GM12878 (cell line): ENCODE measurements around the gene SCN8A. TPM values are rescaled to one million over a fixed set of nuclear protein-coding genes. Genes with fewer than 3 reads are reported as not detected.

ENCODE experiments used
- ATAC-seq: fragments of 200-7000 bp; cut with Tn5 transposase; 3 replicates; pipeline ENCODE4 v1.9.1; 2020; ENCODE audit warnings: mild to moderate bottlenecking, moderate library complexity
- BruUV-seq: library from RNA; stranded (reverse); fragments of 400-500 nt; replicated peaks from 2 replicates; lab custom pipeline; 2021; lab: Mats Ljungman, UMichigan
- CTCF ChIA-PET: fragments of 300-600 bp; sonication (Branson Sonifier 250); formaldehyde crosslinking; extraction: SDS; loops from one replicate; lab custom pipeline; 2021; ENCODE audit warnings: inconsistent platforms; lab: Yijun Ruan, JAX
- POLR2A ChIA-PET: fragments of 350-600 bp; formaldehyde crosslinking; extraction: SDS; loops from one replicate; lab custom pipeline; 2021; ENCODE audit warnings: inconsistent platforms; lab: Charles Lee
- RAD21 ChIA-PET: fragments of 300-600 bp; sonication (Branson Sonifier 250); formaldehyde crosslinking; loops from one replicate; lab custom pipeline; 2023; ENCODE audit warnings: antibody characterized with exemption; ENCODE audit not compliant: unreplicated experiment; lab: Charles Lee
- SMC1A ChIA-PET: fragments of 300-600 bp; sonication (Branson Sonifier 250); formaldehyde crosslinking; loops from one replicate; lab custom pipeline; 2023; ENCODE audit not compliant: unreplicated experiment, uncharacterized antibody; lab: Charles Lee
- DNase-seq: peaks from one replicate; pipeline ENCODE4 v3.0.0-alpha.2; 2011; ENCODE audit warnings: low read depth, low spot score
- FAIRE-seq: peaks from 3 replicates; lab custom pipeline; 2011; peaks lifted over from hg19 to GRCh38; lab: Jason Lieb, UNC
- H2AFZ ChIP-seq: 2 replicates; pipeline ENCODE4 v1.6.0; 2011; ENCODE audit warnings: low read depth, low read length, control low read depth; ENCODE audit not compliant: control insufficient read depth
- H3K27ac ChIP-seq: 2 replicates; pipeline ENCODE4 v1.5.1; 2011; ENCODE audit warnings: control low read depth; ENCODE audit not compliant: control insufficient read depth, insufficient read depth
- H3K27me3 ChIP-seq, 2 experiments: replicated peaks in 1 of 2; 2 replicates each; pipeline versions ENCODE4 v1.6.0 to v1.6.1; 2011; ENCODE audit warnings: low read length in 1 of 2; ENCODE audit not compliant: control insufficient read depth in 2 of 2, insufficient read depth in 2 of 2
- H3K36me3 ChIP-seq, 2 experiments: 2 replicates each; pipeline ENCODE4 v1.5.1; 2011; ENCODE audit warnings: low read length in 1 of 2; ENCODE audit not compliant: control insufficient read depth in 2 of 2, insufficient read depth in 2 of 2
- H3K4me1 ChIP-seq: 2 replicates; pipeline ENCODE4 v1.6.1; 2011; ENCODE audit warnings: mild to moderate bottlenecking, low read length, moderate library complexity, mixed read lengths; ENCODE audit not compliant: control insufficient read depth, insufficient read depth
- H3K4me2 ChIP-seq: 2 replicates; pipeline ENCODE4 v1.6.0; 2011; ENCODE audit warnings: control low read depth; ENCODE audit not compliant: control insufficient read depth, insufficient read depth
- H3K4me3 ChIP-seq: fragments of 200-600 bp; sonication (generic); 2 replicates; pipeline ENCODE4 v1.5.1; 2016
- H3K79me2 ChIP-seq: 2 replicates; pipeline ENCODE4 v1.6.0; 2011; ENCODE audit warnings: low read length; ENCODE audit not compliant: control insufficient read depth, insufficient read depth
- H3K9ac ChIP-seq: 2 replicates; pipeline ENCODE4 v1.8.0; 2011; ENCODE audit warnings: low read length, control low read depth, mixed read lengths; ENCODE audit not compliant: control insufficient read depth, insufficient read depth
- H3K9me3 ChIP-seq: replicated peaks from 3 replicates; pipeline ENCODE4 v1.5.1; 2011; ENCODE audit warnings: mild to moderate bottlenecking, low read length; ENCODE audit not compliant: control insufficient read depth, insufficient read depth
- H4K20me1 ChIP-seq: 2 replicates; pipeline ENCODE4 v1.6.0; 2011; ENCODE audit not compliant: control insufficient read depth, insufficient read depth
- BACH1 ChIP-seq: fragments of 450-650 bp; IDR thresholded peaks from 2 replicates; pipeline ENCODE4 v1.6.1; 2017; ENCODE audit warnings: mild to moderate bottlenecking, borderline replicate concordance
- POLR2AphosphoS2 ChIP-seq: IDR thresholded peaks from 2 replicates; pipeline ENCODE4 v1.6.1; 2011; ENCODE audit warnings: low read depth, mild to moderate bottlenecking, low read length, improper control_type of control experiment, moderate library complexity
- RFX5 ChIP-seq: IDR thresholded peaks from 2 replicates; pipeline ENCODE4 v1.6.1; 2011; ENCODE audit warnings: low read depth, low read length, improper control_type of control experiment
- SKIL ChIP-seq: fragments of 450-650 bp; IDR thresholded peaks from 2 replicates; pipeline ENCODE4 v1.6.1; 2017; ENCODE audit warnings: mild to moderate bottlenecking, low read depth, inconsistent platforms; ENCODE audit not compliant: poor library complexity, severe bottlenecking
- TAF1 ChIP-seq: IDR thresholded peaks from 2 replicates; pipeline ENCODE4 v1.6.1; 2011; ENCODE audit warnings: mild to moderate bottlenecking, low read depth, low read length, borderline replicate concordance
- WGBS: methylation state at CpG from one replicate; pipeline ENCODE4 v1.1.6; 2016; ENCODE audit warnings: low lambda C conversion rate; ENCODE audit not compliant: insufficient replicate concordance, insufficient coverage; ENCODE audit errors: missing lambda C conversion rate; 5-methylcytosine and 5-hydroxymethylcytosine counted together
- in situ Hi-C: fragments of 300-500 bp; cut with MboI; formaldehyde crosslinking; loops from 9 replicates; pipeline ENCODE4 v1.14.3; 2018; ENCODE audit warnings: mixed read lengths
- intact Hi-C: fragments of 100-400 bp; cut with micrococcal nuclease; formaldehyde crosslinking; loops from one replicate; pipeline ENCODE4 v1.14.2; 2022; ENCODE audit not compliant: unreplicated experiment
- polyA plus RNA-seq, 11 experiments: library from polyadenylated mRNA; depleted of rRNA in 4 of 11; unstranded in 6 of 11; stranded (reverse) in 5 of 11; fragments of >200 nt; fragmentation: Nextera tagmentation in 4 of 11; fragmentation: Illumina TruSeq in 1 of 11; extraction: Ambion mirVana in 4 of 11; extraction: Trizol in 1 of 11; gene quantifications; 1 replicate in 1 of 11; 2 replicates in 10 of 11; pipeline versions ENCODE4 v1.2.1 to v1.2.3, GENCODE V29; 2011 to 2016; ENCODE audit warnings: inconsistent platforms in 2 of 11, missing spikeins in 2 of 11, low read depth in 1 of 11
- total RNA-seq, 4 experiments: library from RNA; depleted of rRNA in 3 of 4; stranded (reverse); fragments of >200 nt in 3 of 4; fragmentation: Illumina TruSeq in 1 of 4; extraction: Trizol in 1 of 4; gene quantifications; 2 replicates each; pipeline versions ENCODE4 v1.2.1 to v1.2.3, GENCODE V29; 2013 to 2021

The SCN8A gene
- total and polyA plus RNA-seq, 10 of the 15 experiments (the other 5 are each of a cell fraction or from before 2014, with no cell fraction given), result 0.02 to 0.23 (median 0.06) TPM; not detected in 2

GRCh38 chr12:51687177-51687576, 96.1 kb downstream of the SCN8A start:
- Histone ChIP-seq H3K4me3 (no peak overlapping the region), H3K4me1 (no peaks in the 10 kb centered on the region), H3K27me3 (no peaks in the 10 kb centered on the region; a peak in 3 of 4 replicates), H3K4me2 (no peak overlapping the region), H3K27ac (no peak overlapping the region), H3K9ac (no peak overlapping the region), H3K9me3 (no peaks in the 10 kb centered on the region), H3K36me3 (no peaks in the 10 kb centered on the region), H2AFZ (no peak overlapping the region), H4K20me1 (no peaks in the 10 kb centered on the region), H3K79me2 (no peaks in the 10 kb centered on the region)
- ChIA-PET CTCF (no interaction called here), RAD21 (no interaction called here), SMC1A (no interaction called here), POLR2A (no interaction called here)
- FAIRE-seq (no peak), DNase-seq (no peak), ATAC-seq (no peak)
- in situ Hi-C loops, result no loop called here
- BruUV-seq, result no TSS peak
- 80% methylated on average over 5 of the region's 5 CpGs for WGBS
- TF ChIP-seq RFX5 (no peak), BACH1 (no peak)
- intact Hi-C loops, result no loop called here

- H3K27me3 ChIP-seq, result no peaks in the 10 kb centered on the region; a peak in 3 of 4 replicates
- H3K79me2 ChIP-seq, result no peaks in the 10 kb centered on the region
- no peak overlapping the region for H3K27ac ChIP-seq
- no peaks in the 10 kb centered on the region for H4K20me1 ChIP-seq
- H3K4me3 ChIP-seq, result no peak overlapping the region
- no TSS peak for BruUV-seq
- FAIRE-seq, result no peak
- no peak for ATAC-seq
- RAD21 ChIA-PET, result no interaction called here
- in situ Hi-C loops (no loop called here), intact Hi-C loops (no loop called here)
- no peak for DNase-seq
- SMC1A ChIA-PET, result no interaction called here
- H2AFZ ChIP-seq, result no peak overlapping the region
- no peaks in the 10 kb centered on the region for H3K4me1 ChIP-seq
- 23% methylated on average over 3 of the region's 3 CpGs for WGBS
- CTCF ChIA-PET, result no interaction called here
- no peaks in the 10 kb centered on the region for H3K9me3 ChIP-seq
- H3K9ac ChIP-seq, result no peak overlapping the region
- TF ChIP-seq TAF1, result no peak
- TF ChIP-seq SKIL, result no peak
- no peak for TF ChIP-seq POLR2AphosphoS2
- no peaks in the 10 kb centered on the region for H3K36me3 ChIP-seq
- no peak overlapping the region for H3K4me2 ChIP-seq
- POLR2A ChIA-PET, result no interaction called here
Measured at GRCh38 chr12:51687614-51688013, 96.6 kb downstream of the SCN8A start.
